NCI-H2081 treated with DMSO at 0.1 percent for 48 hours (cell line): ENCODE results near the gene VPS4A.

ENCODE experiments used
- DNase-seq: peaks from one replicate; lab custom pipeline; 2025; lab: John Stamatoyannopoulos, UW

The VPS4A gene

DNA sequence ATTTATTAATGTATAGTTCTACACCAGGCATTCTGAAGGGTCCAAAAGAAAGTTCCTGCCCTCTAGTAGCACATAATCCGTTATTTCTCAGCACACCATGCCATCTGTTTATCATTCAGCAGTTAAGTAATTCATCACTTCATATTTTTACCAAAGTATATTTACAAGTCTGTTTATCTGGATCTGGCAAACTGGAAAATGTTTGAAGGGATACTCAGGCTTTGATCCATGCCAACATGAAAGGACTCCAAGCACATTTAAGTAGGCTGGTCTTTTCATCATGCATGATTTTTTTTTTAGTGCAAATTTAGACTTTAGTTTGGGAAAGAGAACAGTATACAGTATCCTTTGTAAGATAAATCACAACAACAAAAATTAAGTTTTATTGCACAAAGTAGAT, 4.1 kb upstream of the VPS4A start:
- DNase-seq = no peak

- DNase-seq = no peak
Observed at GRCh38 chr16:69307856-69308255, 3.3 kb upstream of the VPS4A start.

DNA sequence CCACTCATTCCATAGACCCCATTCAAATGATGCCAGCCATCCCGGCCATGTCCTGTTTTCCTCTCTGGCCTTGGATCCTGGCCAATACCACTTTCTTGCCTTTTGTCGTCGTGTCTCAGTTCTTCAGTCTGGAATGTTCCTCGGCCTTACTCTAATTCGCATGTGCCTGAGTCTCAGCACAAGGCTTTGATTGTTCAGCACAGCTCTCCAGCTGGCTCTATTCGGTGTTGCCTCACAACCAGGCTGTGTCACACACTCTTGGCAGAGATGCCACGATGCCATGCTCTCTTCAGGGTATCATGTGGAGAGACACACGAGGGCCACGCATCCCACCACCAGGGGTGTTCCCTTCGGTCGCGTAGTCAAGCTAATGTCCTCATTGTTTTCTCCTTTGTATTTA, 1.8 kb upstream of the VPS4A start:
- no peak for DNase-seq

- no peak for DNase-seq
Observed at GRCh38 chr16:69311533-69312387, 610 bp downstream of the VPS4A start.

- no peak for DNase-seq
Observed at GRCh38 chr16:69313469-69313868, 2.3 kb downstream of the VPS4A start.

DNA sequence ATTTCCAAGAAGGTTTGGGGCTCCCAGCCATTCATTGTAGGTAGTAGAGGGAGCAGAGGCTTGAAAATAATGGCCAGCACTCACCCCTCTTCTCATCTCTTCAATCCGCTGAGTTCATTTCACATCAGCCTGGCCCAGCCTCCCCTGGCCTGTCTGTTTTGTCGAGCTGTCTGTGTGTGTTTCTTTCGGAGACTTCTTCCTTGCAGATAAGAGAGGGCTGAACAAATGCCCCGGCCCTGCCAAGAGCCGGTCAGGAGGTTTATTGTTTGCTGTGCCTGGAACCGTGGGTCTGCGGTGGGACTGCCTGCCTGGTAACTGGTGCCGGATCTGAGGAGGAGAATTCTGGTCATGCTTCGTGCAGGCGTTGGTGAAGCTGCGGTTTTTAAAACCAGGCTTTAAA, 3.4 kb downstream of the VPS4A start:
- DNase-seq = no peak

GRCh38 chr16:69315486-69316311, 4.5 kb downstream of the VPS4A start:
- no peak for DNase-seq

GRCh38 chr16:69316595-69317034, 5.5 kb downstream of the VPS4A start:
- no peak for DNase-seq

DNA sequence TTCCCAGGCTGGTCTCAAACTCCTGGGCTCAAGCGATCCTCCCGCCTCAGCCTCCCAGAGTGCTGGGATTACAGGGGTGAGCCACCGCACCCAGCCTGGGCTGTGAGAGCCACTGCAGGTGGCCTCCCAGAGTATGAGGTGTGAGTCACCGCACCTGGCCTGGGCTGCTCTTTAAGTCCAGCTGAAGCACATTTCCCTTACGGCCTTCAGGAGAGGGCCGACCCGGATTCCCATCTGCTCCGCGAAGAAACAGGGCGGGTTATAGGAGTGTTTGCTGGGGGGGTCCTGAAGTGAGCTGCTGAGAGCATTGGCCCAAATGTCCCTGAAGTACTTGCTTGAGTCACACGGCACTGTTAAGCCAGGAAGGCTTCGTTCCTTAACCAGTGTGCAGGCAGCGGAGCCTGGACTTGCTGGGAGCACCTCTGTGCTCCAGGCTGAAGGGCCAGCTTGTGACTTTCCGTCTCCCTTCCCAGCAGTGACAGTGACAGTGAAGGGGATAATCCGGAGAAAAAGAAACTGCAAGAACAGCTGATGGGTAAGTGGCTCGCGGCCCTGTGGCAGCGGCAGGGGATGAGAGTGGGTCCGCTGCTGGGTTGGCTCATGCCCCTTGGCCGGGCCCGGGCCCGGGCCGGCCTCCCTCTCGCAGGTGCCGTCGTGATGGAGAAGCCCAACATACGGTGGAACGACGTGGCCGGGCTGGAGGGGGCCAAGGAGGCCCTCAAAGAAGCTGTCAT, 7.2 kb downstream of the VPS4A start:
- DNase-seq = no peak

- no peak for DNase-seq
Observed at GRCh38 chr16:69318911-69319289, 7.8 kb downstream of the VPS4A start.

- no peak for DNase-seq
Observed at GRCh38 chr16:69319381-69319780, 8.2 kb downstream of the VPS4A start.

DNA sequence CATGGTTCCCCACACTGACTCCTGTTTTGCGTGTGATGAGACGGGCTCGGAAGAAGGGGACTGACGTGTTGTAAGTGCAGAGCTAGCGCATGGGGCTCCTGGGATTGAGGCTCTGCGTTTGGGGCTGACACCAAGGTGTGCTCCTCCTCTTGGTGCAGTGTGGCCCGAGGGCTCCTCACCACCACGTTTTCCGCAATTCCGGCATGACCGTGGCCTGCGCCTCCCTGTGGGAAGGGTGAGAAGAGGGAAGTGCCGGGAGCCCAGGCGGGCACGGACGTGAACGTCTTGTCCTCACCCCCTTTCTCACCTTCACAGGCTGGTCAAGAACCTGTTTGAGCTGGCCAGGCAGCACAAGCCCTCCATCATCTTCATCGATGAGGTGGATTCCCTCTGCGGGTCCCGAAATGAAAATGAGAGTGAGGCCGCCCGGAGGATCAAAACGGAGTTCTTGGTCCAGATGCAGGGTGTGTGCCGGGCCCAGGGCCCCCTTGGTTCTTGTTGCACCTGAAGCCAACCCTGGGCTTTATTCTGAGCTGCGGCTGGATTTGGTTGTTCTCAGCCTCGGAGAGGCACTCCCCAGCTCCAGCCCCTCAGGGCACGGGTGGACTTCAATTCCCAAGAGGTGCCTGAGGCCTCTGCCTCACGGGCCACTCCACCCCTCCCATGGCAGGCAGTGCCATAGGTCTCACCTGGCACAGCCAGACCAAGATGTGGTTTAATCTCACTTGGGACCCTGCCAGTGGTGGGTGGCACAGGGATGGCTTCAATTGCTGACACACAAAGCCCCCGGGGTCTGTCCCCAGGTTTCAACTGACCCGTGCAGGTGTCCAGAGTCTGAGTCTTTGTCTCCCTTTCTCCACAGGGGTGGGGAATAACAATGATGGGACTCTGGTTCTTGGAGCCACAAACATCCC, 8.9 kb downstream of the VPS4A start:
- DNase-seq = no peak

DNA sequence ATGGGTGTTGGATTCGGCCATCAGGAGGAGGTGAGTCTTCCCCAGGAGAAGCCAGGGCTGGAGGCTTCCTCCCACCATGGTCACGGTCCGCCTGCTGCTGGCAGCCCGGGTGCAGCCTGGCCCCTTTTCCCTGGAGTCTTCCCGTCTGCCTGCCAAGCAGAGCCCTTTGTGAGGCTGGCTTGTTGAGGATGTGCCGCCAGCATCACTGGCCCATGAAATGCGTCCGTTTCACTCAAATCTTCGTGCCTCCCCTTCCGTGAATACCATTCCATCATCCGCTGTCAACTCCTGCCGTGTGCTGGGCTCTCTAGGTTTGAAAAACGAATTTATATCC, 9.6 kb downstream of the VPS4A start:
- no peak for DNase-seq

- DNase-seq = no peak
Observed at GRCh38 chr16:69321080-69321479, 9.9 kb downstream of the VPS4A start.

DNA sequence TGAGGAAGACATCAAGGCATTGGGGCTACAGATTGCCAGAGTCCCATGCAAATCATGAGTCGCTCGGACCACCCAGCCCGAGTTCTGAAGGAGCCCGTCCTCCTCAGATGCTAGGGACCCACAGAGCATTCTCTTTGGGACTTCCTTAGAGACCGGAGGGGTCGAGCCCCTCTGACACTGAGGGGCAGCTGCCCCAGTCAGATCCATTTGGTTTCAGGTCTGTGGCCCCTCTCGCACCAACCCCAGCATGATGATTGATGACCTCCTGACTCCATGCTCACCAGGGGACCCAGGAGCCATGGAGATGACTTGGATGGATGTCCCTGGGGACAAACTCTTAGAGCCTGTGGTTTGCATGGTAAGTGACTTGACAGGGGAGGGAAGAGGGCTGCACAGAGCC, 11.2 kb downstream of the VPS4A start:
- DNase-seq = no peak

DNA sequence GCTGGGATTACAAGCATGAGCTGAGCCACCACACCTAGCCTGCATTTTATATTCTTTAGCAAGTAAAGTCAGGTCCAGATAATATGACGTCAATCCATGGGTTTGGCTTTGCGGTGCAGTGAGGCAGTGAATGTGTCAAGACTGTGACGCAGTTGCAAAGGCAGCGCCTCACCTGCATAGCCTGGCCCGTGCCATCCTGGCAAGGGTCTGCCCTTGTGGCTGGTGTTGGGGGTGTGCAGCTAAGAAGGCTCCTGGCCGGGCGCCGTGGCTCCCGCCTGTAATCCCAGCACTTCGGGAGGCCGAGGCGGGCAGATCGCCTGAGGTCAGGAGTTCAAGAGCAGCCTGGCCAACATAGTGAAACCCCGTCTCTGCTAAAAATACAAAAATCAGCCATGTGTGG, 12.3 kb downstream of the VPS4A start:
- DNase-seq = no peak

DNA sequence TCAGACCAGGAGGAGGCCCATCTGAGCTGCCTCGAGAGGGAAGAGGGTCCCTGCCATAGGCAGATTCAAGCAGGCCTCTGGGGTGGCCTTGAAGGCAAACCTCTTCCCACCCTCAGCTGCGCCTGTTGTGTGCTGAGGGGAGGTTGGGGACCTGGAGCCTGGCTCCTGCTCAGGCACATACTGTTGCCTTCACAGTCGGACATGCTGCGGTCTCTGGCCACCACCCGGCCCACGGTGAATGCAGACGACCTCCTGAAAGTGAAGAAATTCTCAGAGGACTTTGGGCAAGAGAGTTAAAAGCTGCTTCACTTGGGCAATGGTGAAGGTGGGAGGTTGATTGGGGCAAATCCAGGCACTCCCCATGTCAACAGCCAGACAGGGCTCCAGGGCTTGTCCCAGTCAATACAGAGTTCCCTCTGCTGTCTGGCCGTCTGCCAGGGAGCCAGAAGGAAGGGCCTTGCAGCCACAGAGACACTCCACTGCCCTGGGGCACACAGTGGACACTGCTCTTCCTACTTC, 12.9 kb downstream of the VPS4A start:
- no peak for DNase-seq

- no peak for DNase-seq
Observed at GRCh38 chr16:69324585-69325253, 13.6 kb downstream of the VPS4A start.

DNA sequence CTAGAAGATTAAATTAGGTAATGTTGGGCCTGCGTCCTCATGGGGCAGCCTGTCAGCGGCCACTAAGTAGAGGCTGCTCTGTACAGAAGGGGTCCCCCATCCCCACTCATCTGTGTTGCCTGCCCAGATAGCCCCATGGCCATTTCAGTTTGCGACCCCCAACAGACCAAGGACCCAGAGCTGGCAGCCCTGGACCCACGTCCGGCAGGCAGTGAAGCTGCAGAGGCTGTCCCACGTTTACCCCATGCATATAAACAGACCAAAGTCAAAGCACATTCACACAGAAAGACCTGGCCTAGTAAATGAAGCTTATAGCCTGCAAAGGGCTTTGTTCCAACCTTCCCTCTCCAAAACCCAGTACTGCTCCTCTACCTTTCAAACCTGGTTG, 14.6 kb downstream of the VPS4A start:
- DNase-seq = no peak

- DNase-seq = no peak
Observed at GRCh38 chr16:69326172-69326873, 15.2 kb downstream of the VPS4A start.
